K562 (cell line): Measurements from ENCODE around the gene ZNF624. TPM values are rescaled to one million over a fixed set of nuclear protein-coding genes. Genes with fewer than 3 reads are reported as not detected.

Experiments used
- ARNT ChIP-seq, 2 experiments: fragments of 450-650 bp; IDR thresholded peaks; 2 replicates each; pipeline ENCODE4 v1.6.1; 2016; ENCODE audit warnings: mild to moderate bottlenecking in 1 of 2
- ELK3 ChIP-seq: fragments of 450-650 bp; formaldehyde crosslinking; IDR thresholded peaks from 2 replicates; pipeline ENCODE4 v1.4.0; 2020; ENCODE audit warnings: mild to moderate bottlenecking
- HDAC1 ChIP-seq, 2 experiments: fragments of 450-650 bp; IDR thresholded peaks; 2 replicates each; pipeline ENCODE4 v1.6.1; 2016 to 2017; ENCODE audit warnings: inconsistent platforms in 1 of 2, mild to moderate bottlenecking in 1 of 2, moderate library complexity in 1 of 2
- HNRNPL ChIP-seq: fragments of 200-400 bp; formaldehyde crosslinking; IDR thresholded peaks from 2 replicates; pipeline ENCODE4 v1.6.1; 2017; ENCODE audit warnings: low read depth, mild to moderate bottlenecking, low read length
- MBD1 ChIP-seq: fragments of 250-450 bp; sonication (Bioruptor Pico); IDR thresholded peaks from 2 replicates; pipeline ENCODE4 v1.8.0; 2022; ENCODE audit warnings: inconsistent platforms
- MCM5 ChIP-seq: fragments of 450-650 bp; IDR thresholded peaks from 2 replicates; pipeline ENCODE4 v1.6.1; 2016; ENCODE audit warnings: low read depth
- POLR3G ChIP-seq: IDR thresholded peaks from 2 replicates; pipeline ENCODE4 v1.6.1; 2011; ENCODE audit not compliant: insufficient read length, insufficient replicate concordance; ENCODE audit errors: extremely low read depth
- PRPF4 ChIP-seq: fragments of 200-400 bp; formaldehyde crosslinking; IDR thresholded peaks from one replicate; pipeline ENCODE4 v1.6.1; 2017; ENCODE audit warnings: low read length, low read depth, mild to moderate bottlenecking; ENCODE audit not compliant: insufficient read depth, poor library complexity, severe bottlenecking
- TARDBP ChIP-seq: fragments of 450-650 bp; IDR thresholded peaks from 2 replicates; pipeline ENCODE4 v1.6.1; 2016
- XRCC4 ChIP-seq: IDR thresholded peaks from one replicate; pipeline ENCODE4 v1.6.1; 2011; ENCODE audit not compliant: insufficient read depth, insufficient read length; ENCODE audit errors: extremely low read depth
- ZNF318 ChIP-seq, 2 experiments: fragments of 450-650 bp; IDR thresholded peaks; 2 replicates each; pipeline ENCODE4 v1.6.1; 2016; ENCODE audit warnings: mild to moderate bottlenecking in 2 of 2, borderline replicate concordance in 1 of 2, low read depth in 1 of 2, moderate library complexity in 1 of 2
- ZNF551 ChIP-seq: fragments of 250-450 bp; sonication (Bioruptor Pico); IDR thresholded peaks from 2 replicates; pipeline ENCODE4 v1.5.0; 2021; ENCODE audit warnings: mild to moderate bottlenecking, moderate library complexity
- ZNF75A ChIP-seq: fragments of 450-650 bp; formaldehyde crosslinking; IDR thresholded peaks from 2 replicates; pipeline ENCODE4 v1.4.0; 2020; ENCODE audit warnings: mild to moderate bottlenecking
- ZNF77 ChIP-seq: fragments of 250-450 bp; sonication (Bioruptor Pico); IDR thresholded peaks from 2 replicates; pipeline ENCODE4 v1.5.0; 2020
- polyA plus RNA-seq, 8 experiments: library from polyadenylated mRNA; depleted of rRNA in 4 of 8; stranded (reverse) in 5 of 8; unstranded in 3 of 8; fragments of >200 nt; fragmentation: Nextera tagmentation in 2 of 8; fragmentation: Illumina TruSeq in 1 of 8; extraction: Ambion mirVana in 2 of 8; extraction: Trizol in 1 of 8; gene quantifications; 2 replicates each; pipeline versions ENCODE4 v1.2.1 to v1.2.3, GENCODE V29; 2011 to 2014; ENCODE audit warnings: inconsistent platforms in 1 of 8, missing spikeins in 1 of 8
- total RNA-seq, 7 experiments: library from RNA; depleted of rRNA in 6 of 7; stranded (reverse); fragments of >200 nt in 6 of 7; fragmentation: Illumina TruSeq in 2 of 7; extraction: Trizol in 2 of 7; gene quantifications; 2 replicates each; pipeline versions ENCODE4 v1.2.1 to v1.2.3, GENCODE V29; 2011 to 2021; ENCODE audit warnings: low replicate concordance in 1 of 7

The ZNF624 gene
- total and polyA plus RNA-seq, 9 of the 15 experiments (the other 6 are each of a cell fraction or from before 2014, with no cell fraction given) = 0.34 to 2.1 (median 1.1) TPM

DNA sequence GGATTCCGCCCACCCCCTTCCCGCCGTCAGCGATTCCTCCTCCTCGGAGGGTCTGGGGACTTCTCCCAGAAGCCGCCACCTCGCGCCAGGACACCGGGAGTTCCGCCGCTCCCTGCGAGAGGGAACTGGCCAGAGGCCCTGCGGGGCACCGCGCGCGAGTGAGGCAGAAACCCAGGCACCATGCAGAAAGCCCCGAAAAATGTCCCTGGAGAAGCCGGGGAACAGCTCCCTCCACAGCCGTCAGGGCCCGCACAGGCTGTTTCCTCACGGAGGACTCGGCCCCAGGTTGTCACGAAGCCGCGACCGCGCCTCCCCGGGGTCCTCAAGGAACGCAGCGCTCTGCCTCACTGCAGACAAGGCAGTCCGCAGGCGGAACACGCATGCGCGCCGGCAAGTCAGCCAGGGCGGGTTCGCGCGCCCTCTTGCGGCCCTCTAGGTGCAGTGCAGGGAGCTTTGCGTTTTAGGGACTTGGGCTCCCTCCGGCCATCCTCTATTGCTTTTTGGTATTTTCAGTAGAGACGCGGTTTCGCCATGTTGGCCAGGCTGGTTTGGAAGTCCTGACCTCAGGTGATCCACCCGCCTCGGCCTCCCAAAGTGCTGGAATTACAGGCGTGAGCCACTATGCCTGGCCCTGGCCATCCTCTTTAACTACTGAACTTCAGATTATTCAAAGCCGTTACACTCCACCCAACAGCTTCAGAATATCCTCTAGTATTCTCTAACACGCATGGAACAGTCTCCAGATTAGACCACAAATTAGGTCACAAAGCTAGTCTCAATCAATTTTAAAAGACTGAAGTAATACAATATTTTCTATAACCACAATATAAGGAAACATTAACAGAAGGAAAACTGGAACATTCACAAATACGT is 64.3 kb downstream of the ZNF624 start (continued):
- no peak for TF ChIP-seq POLR3G
- no peak for TF ChIP-seq ZNF551
- TF ChIP-seq TARDBP = no peak
- no peak for TF ChIP-seq HDAC1 (IDR thresholded peaks at IDR 0.05)
- TF ChIP-seq ZNF318 (IDR thresholded peaks at IDR 0.05; ENCODE audit: borderline replicate concordance in 1 of 2, low read depth in 1 of 2) = no peak
- no peak for TF ChIP-seq XRCC4
- no peak for TF ChIP-seq ZNF75A (CRISPR knock-in tag)
- no peak for TF ChIP-seq ELK3
- TF ChIP-seq HNRNPL = no peak
- no peak for TF ChIP-seq ZNF77 (CRISPR knock-in tag)
- no peak for TF ChIP-seq PRPF4
- no peak for TF ChIP-seq MCM5
- no peak for TF ChIP-seq ARNT (IDR thresholded peaks at IDR 0.05)
- TF ChIP-seq MBD1 (CRISPR knock-in tag) = peak; percentile 72; the same call in 1 of the 2 replicates
